ENCODE measurements around the gene FBP1.

DNA sequence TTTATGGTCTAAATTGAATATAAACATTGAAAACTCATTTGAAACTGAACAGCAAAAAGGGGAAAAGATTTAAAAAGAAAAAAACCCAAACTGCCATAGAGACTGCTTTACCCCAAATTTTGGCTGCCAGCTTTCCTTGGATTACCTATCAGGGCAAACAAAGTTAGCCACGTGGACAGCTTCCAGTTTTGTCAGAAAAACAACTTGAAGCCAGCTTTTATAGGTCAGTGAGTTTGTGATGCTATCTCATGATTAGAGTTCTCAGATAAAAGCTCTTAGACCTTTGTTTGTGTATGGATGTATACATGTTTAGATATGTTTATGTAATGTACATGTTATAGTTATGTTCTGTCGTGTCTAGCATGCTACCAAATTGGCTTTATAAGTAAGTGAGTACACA, 61.7 kb downstream of the FBP1 start:
- TF ChIP-seq YY1 (IDR thresholded peaks at IDR 0.05; ENCODE audit: insufficient read depth, insufficient read length) (no peak), SUZ12 (IDR thresholded peaks at IDR 0.05; ENCODE audit: extremely low read depth, insufficient read depth, insufficient read length) (no peak), ZNF274 (IDR thresholded peaks at IDR 0.05; ENCODE audit: low read depth, low read length) (no peak)

All from NT2/D1 (cell line).